IPS DF 19.7 (cell line): Measurements from ENCODE around the gene GLRA1.

Experiments
- DNase-seq: peaks from one replicate; pipeline ENCODE4 v3.0.0-alpha.2; 2013; ENCODE audit warnings: low read depth, low spot score

The GLRA1 gene

GRCh38 chr5:151775025-151775606 lies 149.5 kb downstream of the GLRA1 start:
- DNase-seq, result no peak

DNA sequence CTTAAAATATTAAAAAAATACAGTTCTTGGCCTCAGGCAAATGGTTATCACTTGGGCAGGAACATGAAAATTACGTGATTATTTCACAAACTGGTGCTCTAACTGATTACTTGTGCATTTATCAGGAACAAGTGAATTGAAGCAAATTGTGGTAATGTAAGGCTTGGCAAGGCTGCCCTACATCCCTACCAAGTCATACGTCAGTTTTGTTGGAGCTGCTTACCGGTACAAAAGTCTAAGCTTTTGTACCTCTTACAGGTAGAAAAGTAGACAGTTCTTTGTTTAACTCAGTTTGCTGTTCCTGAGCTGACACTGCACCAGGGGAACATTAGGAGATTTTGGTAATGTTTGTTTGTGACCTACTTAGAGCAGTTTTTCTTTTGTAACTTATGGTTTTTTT lies 150.7 kb downstream of the GLRA1 start:
- no peak for DNase-seq

DNA sequence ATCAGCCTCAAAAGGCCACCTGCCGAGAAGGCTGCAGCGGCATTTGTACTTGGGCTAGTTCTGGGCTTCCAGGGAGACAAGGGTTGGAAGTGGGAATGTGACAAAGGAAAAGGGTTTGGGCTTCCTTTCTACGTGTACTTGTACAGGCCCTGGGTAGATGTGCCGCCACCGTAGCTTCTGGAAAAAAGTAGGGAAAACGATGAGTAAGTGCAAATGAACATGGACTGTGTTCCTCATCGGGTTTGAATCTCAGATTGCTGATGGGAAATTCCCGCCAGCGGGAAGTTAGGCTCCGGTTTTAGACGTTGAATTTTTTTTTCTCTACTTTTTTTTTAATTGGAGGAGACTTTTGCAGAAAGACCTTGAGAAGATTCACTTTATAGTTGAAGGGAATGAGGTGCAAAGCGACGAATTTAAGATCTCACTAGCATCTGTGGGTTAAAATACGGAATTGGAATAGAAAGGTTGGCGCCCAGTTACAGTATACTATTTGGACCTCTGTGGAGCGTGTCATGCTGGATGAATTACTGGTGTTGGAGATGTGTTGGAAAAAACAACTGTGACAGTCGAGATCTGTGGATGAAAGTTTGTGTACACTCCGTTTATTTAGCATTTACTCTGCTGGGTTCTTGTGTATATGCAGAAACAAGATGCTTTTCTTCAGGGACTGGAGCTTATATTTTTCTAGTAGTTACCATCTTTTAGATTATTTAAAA lies 151.6 kb downstream of the GLRA1 start:
- no peak for DNase-seq
